ENCODE measurements around the gene TTC1.

DNA sequence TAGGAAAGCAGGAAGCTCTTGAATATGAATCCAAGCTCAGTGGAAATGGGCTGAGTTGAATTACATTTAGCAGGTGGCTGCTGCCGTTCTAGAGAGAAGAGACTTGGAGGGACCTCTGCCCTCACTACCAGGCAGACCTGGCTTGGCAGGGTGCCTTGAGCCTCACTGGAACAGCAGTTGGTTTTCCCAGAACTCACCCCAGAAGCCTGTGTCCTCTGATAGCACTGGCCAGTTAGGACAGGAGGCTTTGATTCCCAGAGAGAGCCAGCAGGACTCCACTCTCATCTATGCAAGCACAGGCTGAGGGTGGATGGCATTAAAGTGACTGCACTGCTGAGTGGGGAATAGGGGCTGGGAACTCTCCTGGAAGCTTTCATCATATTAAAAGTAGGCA lies 55.5 kb downstream of the TTC1 start:
- TF ChIP-seq, protein P1, sequence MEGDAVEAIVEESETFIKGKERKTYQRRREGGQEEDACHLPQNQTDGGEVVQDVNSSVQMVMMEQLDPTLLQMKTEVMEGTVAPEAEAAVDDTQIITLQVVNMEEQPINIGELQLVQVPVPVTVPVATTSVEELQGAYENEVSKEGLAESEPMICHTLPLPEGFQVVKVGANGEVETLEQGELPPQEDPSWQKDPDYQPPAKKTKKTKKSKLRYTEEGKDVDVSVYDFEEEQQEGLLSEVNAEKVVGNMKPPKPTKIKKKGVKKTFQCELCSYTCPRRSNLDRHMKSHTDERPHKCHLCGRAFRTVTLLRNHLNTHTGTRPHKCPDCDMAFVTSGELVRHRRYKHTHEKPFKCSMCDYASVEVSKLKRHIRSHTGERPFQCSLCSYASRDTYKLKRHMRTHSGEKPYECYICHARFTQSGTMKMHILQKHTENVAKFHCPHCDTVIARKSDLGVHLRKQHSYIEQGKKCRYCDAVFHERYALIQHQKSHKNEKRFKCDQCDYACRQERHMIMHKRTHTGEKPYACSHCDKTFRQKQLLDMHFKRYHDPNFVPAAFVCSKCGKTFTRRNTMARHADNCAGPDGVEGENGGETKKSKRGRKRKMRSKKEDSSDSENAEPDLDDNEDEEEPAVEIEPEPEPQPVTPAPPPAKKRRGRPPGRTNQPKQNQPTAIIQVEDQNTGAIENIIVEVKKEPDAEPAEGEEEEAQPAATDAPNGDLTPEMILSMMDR (conservative IDR thresholded peaks at IDR 0.05), result no peak
- no peak for TF ChIP-seq ZFX (IDR thresholded peaks at IDR 0.05)

Measured in C4-2B (cell line).